ENCODE measurements around the gene UNC13A.
"Not testable (repeated sequence)": the region's sequence is repeated elsewhere in the genome, so short reads cannot be mapped to it uniquely, and the experiment has no call there.

The UNC13A gene

GRCh38 chr19:17602872-17603510 lies 85.2 kb downstream of the UNC13A start:
- POLR2A ChIA-PET, result interaction anchor here (0.7 kb wide), 1 partner anchor 169 kb away, joined by 3 read pairs; no protein-coding TSS in a partner anchor
- no peak for DNase-seq (ENCODE audit: extremely low spot score)
- TF ChIP-seq CTCF (IDR thresholded peaks at IDR 0.05; ENCODE audit: control extremely low read depth, extremely low read depth, low read depth, missing control alignments), result no peak
- CTCF ChIA-PET, result interaction anchor here (1.0 to 6.0 kb wide), 5 partner anchors 10 to 107 kb away, joined by 3 to 43 read pairs (median 4); partner anchors contain the start of gene PGLS

GRCh38 chr19:17602217-17602616 lies 85.9 kb downstream of the UNC13A start:
- no peak for DNase-seq (ENCODE audit: extremely low spot score)
- TF ChIP-seq CTCF (IDR thresholded peaks at IDR 0.05; ENCODE audit: control extremely low read depth, extremely low read depth, low read depth, missing control alignments), result no peak
- ChIA-PET CTCF (no interaction called here), POLR2A (no interaction called here)

DNA sequence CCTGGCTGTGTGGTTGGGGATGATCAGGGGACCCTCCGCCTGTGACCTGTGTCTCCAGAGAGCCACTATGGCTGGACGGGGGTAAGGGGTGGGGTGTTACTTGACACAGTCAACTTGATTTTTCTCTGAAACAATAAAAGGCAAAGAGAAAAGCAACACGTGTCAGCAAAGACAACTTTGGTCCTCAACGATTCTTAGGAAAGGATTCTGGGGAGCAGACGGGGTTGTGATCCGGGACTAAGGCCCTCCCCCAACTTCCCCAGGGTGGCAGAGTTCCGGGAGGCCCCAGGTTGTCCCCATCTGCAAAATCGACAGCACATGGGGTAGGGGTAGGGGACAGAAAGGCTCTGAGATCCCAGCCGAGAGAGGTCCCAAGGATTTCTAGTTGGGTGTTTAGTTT lies 86.5 kb downstream of the UNC13A start:
- ChIA-PET POLR2A (no interaction called here), CTCF (no interaction called here)
- no peak for DNase-seq (ENCODE audit: extremely low spot score)
- TF ChIP-seq CTCF (IDR thresholded peaks at IDR 0.05; ENCODE audit: control extremely low read depth, extremely low read depth, low read depth, missing control alignments), result no peak

- CTCF ChIA-PET, result interaction anchor here (1.3 kb wide), 1 partner anchor 14 kb away, joined by 3 read pairs; no protein-coding TSS in a partner anchor
- TF ChIP-seq CTCF (IDR thresholded peaks at IDR 0.05; ENCODE audit: control extremely low read depth, extremely low read depth, low read depth, missing control alignments), result no peak
- POLR2A ChIA-PET, result no interaction called here
- DNase-seq (ENCODE audit: extremely low spot score), result no peak
These were observed 88.4 kb downstream of the UNC13A start for GRCh38 chr19:17599780-17600179.

DNA sequence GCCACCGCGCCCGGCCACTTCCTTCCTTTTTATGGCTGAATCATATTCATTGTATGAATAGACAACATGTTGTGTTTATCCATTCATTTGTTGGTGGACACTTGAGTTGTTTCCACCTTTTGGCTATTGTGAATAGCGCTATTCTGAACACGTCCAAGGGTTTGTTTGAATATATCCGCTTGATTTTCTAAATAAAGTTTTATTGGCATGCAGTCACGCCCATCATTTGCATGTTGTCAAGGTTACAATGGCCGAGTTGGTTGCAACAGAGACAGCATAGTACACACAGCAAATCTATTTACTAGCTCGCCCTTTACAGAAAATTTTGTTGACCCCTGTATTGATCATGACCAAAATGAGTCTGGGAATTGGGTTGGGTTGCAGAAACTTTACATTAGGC lies 89.2 kb downstream of the UNC13A start:
- no peak for TF ChIP-seq CTCF (IDR thresholded peaks at IDR 0.05; ENCODE audit: control extremely low read depth, extremely low read depth, low read depth, missing control alignments)
- POLR2A ChIA-PET, result no interaction called here
- CTCF ChIA-PET, result no interaction called here
- no peak for DNase-seq (ENCODE audit: extremely low spot score)

DNA sequence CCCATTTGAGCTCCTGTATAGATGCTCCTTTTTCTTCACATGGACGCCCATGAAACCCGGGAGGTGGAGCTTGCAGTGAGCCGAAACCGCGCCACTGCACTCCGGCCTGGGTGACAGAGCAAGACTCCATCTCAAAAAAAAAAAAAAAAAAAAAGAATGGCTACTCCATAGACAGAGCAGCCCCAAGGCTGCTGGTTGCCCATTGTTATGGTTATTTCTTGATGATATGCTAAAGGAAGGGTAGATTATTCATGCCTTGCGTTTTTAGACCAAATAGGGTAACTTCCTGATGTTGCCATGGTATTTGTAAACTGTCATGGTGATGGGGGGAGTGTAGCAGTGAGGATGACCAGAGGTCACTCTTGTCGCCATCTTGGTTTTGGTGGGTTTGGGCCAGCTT lies 90.1 kb downstream of the UNC13A start:
- CTCF ChIA-PET; POLR2A ChIA-PET; DNase-seq (ENCODE audit: extremely low spot score): not testable (repeated sequence)

DNA sequence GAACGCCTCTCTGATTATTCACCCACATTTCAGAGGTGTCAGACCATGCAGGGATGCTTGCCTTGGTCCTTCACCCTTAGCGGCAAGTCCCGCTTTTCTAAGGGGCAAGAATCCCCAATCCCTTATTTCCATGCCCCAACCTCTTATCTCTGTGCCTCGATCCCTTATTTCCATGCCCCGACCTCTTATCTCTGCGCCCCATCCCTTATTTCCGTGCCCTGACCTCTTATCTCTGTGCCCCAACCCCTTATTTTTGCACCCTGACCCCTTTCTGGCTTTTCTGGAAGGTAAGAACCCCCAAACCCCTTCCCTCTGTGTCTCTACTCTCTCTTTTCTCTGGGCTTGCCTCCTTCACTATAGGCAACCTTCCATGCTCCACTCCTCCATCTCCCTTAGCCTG lies 93.9 kb downstream of the UNC13A start:
- DNase-seq (ENCODE audit: extremely low spot score); POLR2A ChIA-PET; CTCF ChIA-PET: not testable (repeated sequence)

- TF ChIP-seq CTCF (IDR thresholded peaks at IDR 0.05; ENCODE audit: control extremely low read depth, extremely low read depth, low read depth, missing control alignments), result no peak
- DNase-seq (ENCODE audit: extremely low spot score), result no peak
- ChIA-PET POLR2A (no interaction called here), CTCF (no interaction called here)
These were observed 97.3 kb downstream of the UNC13A start for GRCh38 chr19:17590866-17591265.

GRCh38 chr19:17585395-17585794 lies 102.8 kb downstream of the UNC13A start:
- POLR2A ChIA-PET; DNase-seq (ENCODE audit: extremely low spot score): not testable (repeated sequence)
- CTCF ChIA-PET, result interaction anchor here (0.6 to 1.0 kb wide), 2 partner anchors 12 to 21 kb away, joined by 3 to 4 read pairs; no protein-coding TSS in a partner anchor
